HuH-7.5 (cell line): Measurements from ENCODE around the gene P4HB.
A peak's percentile ranks its signal among the peaks of the same experiment; 100 is the strongest.

Experiments
- DNase-seq: peaks from one replicate; pipeline ENCODE4 v3.0.0; 2011; ENCODE audit warnings: low spot score

The P4HB gene

GRCh38 chr17:81810892-81811704 lies 49.2 kb downstream of the P4HB start:
- no peak for DNase-seq

GRCh38 chr17:81810476-81810875 lies 49.9 kb downstream of the P4HB start:
- no peak for DNase-seq

- no peak for DNase-seq
These were observed 50.8 kb downstream of the P4HB start for GRCh38 chr17:81809556-81809998.

GRCh38 chr17:81808778-81809555 lies 51.4 kb downstream of the P4HB start:
- no peak for DNase-seq

GRCh38 chr17:81807839-81808238 lies 52.5 kb downstream of the P4HB start:
- no peak for DNase-seq

- no peak for DNase-seq
These were observed 53.1 kb downstream of the P4HB start for GRCh38 chr17:81807210-81807719.

GRCh38 chr17:81806461-81807209 lies 53.7 kb downstream of the P4HB start:
- DNase-seq = no peak

GRCh38 chr17:81805707-81806460 lies 54.5 kb downstream of the P4HB start:
- DNase-seq = no peak

GRCh38 chr17:81804559-81805399 lies 55.6 kb downstream of the P4HB start:
- peak; percentile 55 for DNase-seq

- no peak for DNase-seq
These were observed 56.4 kb downstream of the P4HB start, which contains the start of gene GCGR for GRCh38 chr17:81803728-81804558. TSS of gene GCGR (plus strand) at chr17:81804150. CDS start at chr17:81809019, 4,869 bp downstream.

- DNase-seq = no peak
These were observed 57.3 kb downstream of the P4HB start for GRCh38 chr17:81802856-81803643.

- DNase-seq = no peak
These were observed 58.1 kb downstream of the P4HB start for GRCh38 chr17:81802048-81802758.

- DNase-seq = no peak
These were observed 59.0 kb downstream of the P4HB start for GRCh38 chr17:81801327-81801726.

- DNase-seq = no peak
These were observed 65.8 kb downstream of the P4HB start for GRCh38 chr17:81794509-81794908.

- no peak for DNase-seq
These were observed 66.3 kb downstream of the P4HB start for GRCh38 chr17:81794074-81794476.
